Measurements from ENCODE around the gene CEP162. TPM values are rescaled to one million over a fixed set of nuclear protein-coding genes. Genes with fewer than 3 reads are reported as not detected.
A peak's percentile ranks its signal among the peaks of the same experiment; 100 is the strongest.
"Not testable (repeated sequence)": the region's sequence is repeated elsewhere in the genome, so short reads cannot be mapped to it uniquely, and the experiment has no call there.

Gene CEP162
- total RNA-seq, 4 donors from 2014 or later, result 3.6 to 7.1 (median 5.2) TPM

GRCh38 chr6:84249724-84250123 is 22.3 kb upstream of the CEP162 start:
- 60% methylated on average over 3 of the region's 3 CpGs for WGBS, 2 donors
- intact Hi-C loops (cut with DNase I; ENCODE audit: low total_unique reads), result no loop called here
- H3K4me3 ChIP-seq (ENCODE audit: low read depth, poor library complexity, severe bottlenecking), result no peak overlapping the region
- no peak for DNase-seq (ENCODE audit: low spot score in 2 of 2)
- TF ChIP-seq, protein P1, sequence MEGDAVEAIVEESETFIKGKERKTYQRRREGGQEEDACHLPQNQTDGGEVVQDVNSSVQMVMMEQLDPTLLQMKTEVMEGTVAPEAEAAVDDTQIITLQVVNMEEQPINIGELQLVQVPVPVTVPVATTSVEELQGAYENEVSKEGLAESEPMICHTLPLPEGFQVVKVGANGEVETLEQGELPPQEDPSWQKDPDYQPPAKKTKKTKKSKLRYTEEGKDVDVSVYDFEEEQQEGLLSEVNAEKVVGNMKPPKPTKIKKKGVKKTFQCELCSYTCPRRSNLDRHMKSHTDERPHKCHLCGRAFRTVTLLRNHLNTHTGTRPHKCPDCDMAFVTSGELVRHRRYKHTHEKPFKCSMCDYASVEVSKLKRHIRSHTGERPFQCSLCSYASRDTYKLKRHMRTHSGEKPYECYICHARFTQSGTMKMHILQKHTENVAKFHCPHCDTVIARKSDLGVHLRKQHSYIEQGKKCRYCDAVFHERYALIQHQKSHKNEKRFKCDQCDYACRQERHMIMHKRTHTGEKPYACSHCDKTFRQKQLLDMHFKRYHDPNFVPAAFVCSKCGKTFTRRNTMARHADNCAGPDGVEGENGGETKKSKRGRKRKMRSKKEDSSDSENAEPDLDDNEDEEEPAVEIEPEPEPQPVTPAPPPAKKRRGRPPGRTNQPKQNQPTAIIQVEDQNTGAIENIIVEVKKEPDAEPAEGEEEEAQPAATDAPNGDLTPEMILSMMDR (IDR thresholded peaks at IDR 0.05), result no peak
- TF ChIP-seq POLR2A (IDR thresholded peaks at IDR 0.05), result no peak

DNA sequence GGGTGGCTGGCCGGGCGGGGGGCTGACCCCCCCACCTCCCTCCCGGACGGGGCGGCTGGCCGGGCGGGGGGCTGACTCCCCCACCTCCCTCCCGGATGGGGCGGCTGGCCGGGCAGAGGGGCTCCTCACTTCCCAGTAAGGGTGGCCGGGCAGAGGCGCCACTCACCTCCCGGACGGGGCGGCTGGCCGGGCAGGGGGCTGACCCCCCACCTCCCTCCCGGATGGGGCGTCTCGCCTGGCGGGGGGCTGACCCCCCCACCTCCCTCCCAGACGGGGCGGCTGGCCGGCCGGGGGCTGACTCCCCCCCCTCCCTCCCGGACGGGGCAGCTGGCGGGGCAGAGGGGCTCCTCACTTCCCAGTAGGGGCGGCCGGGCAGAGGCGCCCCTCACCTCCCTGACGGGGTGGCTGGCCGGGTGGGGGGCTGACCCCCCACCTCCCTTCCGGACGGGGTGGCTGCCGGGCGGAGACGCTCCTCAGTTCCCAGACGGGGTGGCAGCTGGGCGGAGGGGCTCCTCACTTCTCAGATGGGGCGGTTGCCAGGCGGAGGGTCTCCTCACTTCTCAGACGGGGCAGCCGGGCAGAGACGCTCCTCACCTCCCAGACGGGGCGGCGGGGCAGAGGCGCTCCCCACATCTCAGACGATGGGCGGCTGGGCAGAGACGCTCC is 17.1 kb upstream of the CEP162 start:
- DNase-seq (ENCODE audit: low spot score in 2 of 2); H3K4me3 ChIP-seq (ENCODE audit: low read depth, poor library complexity, severe bottlenecking); intact Hi-C loops (cut with DNase I; ENCODE audit: low total_unique reads): not testable (repeated sequence)
- WGBS, 2 donors, result 93 to 94% methylated on average over 5 to 16 of the region's 51 CpGs

DNA sequence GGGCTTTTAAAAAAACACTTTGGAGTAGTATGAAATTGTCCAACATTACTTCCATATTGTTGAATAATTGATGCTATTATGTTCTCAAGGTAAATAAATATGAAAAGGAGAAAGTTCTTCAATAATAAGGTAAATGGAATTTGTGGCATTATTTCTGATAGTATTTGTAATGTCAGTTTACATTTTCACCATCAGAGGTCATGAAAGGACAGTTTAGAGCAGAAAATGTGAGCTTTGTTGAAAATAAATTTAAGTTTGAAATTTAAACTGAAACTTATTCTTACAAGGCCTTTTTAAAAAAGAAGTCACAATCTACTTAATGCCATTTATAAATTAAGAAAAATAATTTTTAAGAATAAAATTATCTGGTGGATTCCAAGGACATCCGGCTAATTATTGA is 15.8 kb upstream of the CEP162 start:
- intact Hi-C loops (cut with DNase I; ENCODE audit: low total_unique reads), result no loop called here
- H3K4me3 ChIP-seq (ENCODE audit: low read depth, poor library complexity, severe bottlenecking), result no peak overlapping the region
- TF ChIP-seq, protein P1 (IDR thresholded peaks at IDR 0.05), result no peak
- no peak for TF ChIP-seq POLR2A (IDR thresholded peaks at IDR 0.05)
- WGBS, 2 donors, result 86 to 89% methylated on average over 1 of the region's 1 CpG
- no peak for DNase-seq (ENCODE audit: low spot score in 2 of 2)

GRCh38 chr6:84242265-84242664 is 14.8 kb upstream of the CEP162 start:
- intact Hi-C loops (cut with DNase I; ENCODE audit: low total_unique reads), result no loop called here
- no peak overlapping the region for H3K4me3 ChIP-seq (ENCODE audit: low read depth, poor library complexity, severe bottlenecking)
- no peak for DNase-seq (ENCODE audit: low spot score in 2 of 2)
- TF ChIP-seq, protein P1 (IDR thresholded peaks at IDR 0.05), result no peak
- TF ChIP-seq POLR2A (IDR thresholded peaks at IDR 0.05), result no peak

GRCh38 chr6:84228198-84228543 is 728 bp upstream of the CEP162 start:
- H3K4me3 ChIP-seq (ENCODE audit: low read depth, poor library complexity, severe bottlenecking), result peak overlapping the region; percentile 69
- TF ChIP-seq POLR2A (IDR thresholded peaks at IDR 0.05), result no peak
- 0 to 2% methylated on average over 1 of the region's 1 CpG for WGBS, 2 donors
- intact Hi-C loops (cut with DNase I; ENCODE audit: low total_unique reads), result no loop called here
- no peak for DNase-seq (ENCODE audit: low spot score in 2 of 2)

DNA sequence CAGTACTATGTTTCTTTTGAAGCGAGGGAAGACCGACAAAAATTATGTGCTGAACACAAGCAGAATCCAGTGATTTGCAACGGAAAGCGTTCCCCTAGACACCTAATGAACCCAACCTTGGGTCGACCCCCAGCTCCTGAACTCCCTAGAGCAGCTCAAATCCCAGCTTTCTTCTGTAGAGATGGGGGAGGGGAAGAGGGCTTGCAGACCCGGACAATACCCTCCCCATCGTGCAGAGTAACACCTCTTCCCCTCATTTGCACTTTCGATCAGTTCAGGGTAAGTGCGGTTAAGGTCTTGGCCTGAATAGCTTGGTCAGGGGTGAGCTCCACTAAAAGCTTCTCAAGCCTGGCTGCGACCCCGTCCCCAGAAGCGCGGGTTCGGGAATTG is 404 bp downstream of the CEP162 start:
- H3K4me3 ChIP-seq (ENCODE audit: low read depth, poor library complexity, severe bottlenecking), result peak overlapping the region; percentile 69
- intact Hi-C loops (cut with DNase I; ENCODE audit: low total_unique reads), result no loop called here
- 1 to 3% methylated on average over 14 of the region's 14 CpGs for WGBS, 2 donors
- TF ChIP-seq, protein P1 (IDR thresholded peaks at IDR 0.05), result no peak
- TF ChIP-seq POLR2A (IDR thresholded peaks at IDR 0.05), result no peak
- no peak for DNase-seq (ENCODE audit: low spot score in 2 of 2)

GRCh38 chr6:84224251-84224650 is 3.2 kb downstream of the CEP162 start:
- TF ChIP-seq, protein P1 (IDR thresholded peaks at IDR 0.05), result no peak

GRCh38 chr6:84223608-84224007 is 3.8 kb downstream of the CEP162 start:
- intact Hi-C loops (cut with DNase I; ENCODE audit: low total_unique reads); H3K4me3 ChIP-seq (ENCODE audit: low read depth, poor library complexity, severe bottlenecking): not testable (repeated sequence)
- 96 to 100% methylated on average over 5 of the region's 5 CpGs for WGBS, 2 donors

More at GRCh38 chr6:84224251-84224650, 3.2 kb downstream of the CEP162 start:
- intact Hi-C loops (cut with DNase I; ENCODE audit: low total_unique reads), result no loop called here
- H3K4me3 ChIP-seq (ENCODE audit: low read depth, poor library complexity, severe bottlenecking), result no peak overlapping the region
- DNase-seq (ENCODE audit: low spot score in 2 of 2), result no peak

More at GRCh38 chr6:84223608-84224007, 3.8 kb downstream of the CEP162 start:
- DNase-seq (ENCODE audit: low spot score in 2 of 2), result peak in 1 of 2 donors; percentile 77

Data from lower leg skin (tissue), 4 donors.